Suppressor macrophage treated with lipopolysaccharide for 1 hour (primary cell): Measurements from ENCODE around the gene TRAPPC2L.

Experiments
- DNase-seq, 3 donors: peaks; one replicate each; pipeline ENCODE4 v3.0.0-alpha.2; 2020 to 2022

The TRAPPC2L gene

GRCh38 chr16:88856828-88857727, at the start of gene TRAPPC2L, which contains the start of gene GALNS:
Gene TRAPPC2L (plus strand): TSS chr16:88857127. CDS start chr16:88857151, 24 bp downstream.
Gene GALNS (minus strand): TSS chr16:88856947. CDS start chr16:88856877, 70 bp downstream.
- peak; percentile 99 to 100 (median 100) for DNase-seq

- no peak for DNase-seq
These were observed 49.7 kb upstream of the TRAPPC2L start for GRCh38 chr16:88807142-88807625.

GRCh38 chr16:88807626-88808453, 49.1 kb upstream of the TRAPPC2L start:
- no peak for DNase-seq

GRCh38 chr16:88809068-88809675, 47.8 kb upstream of the TRAPPC2L start:
- DNase-seq = no peak

- DNase-seq = no peak
These were observed 47.2 kb upstream of the TRAPPC2L start for GRCh38 chr16:88809676-88810165.

- peak; percentile 79 to 87 (median 84) for DNase-seq
These were observed 46.6 kb upstream of the TRAPPC2L start for GRCh38 chr16:88810166-88810911.

GRCh38 chr16:88810912-88811768, 45.8 kb upstream of the TRAPPC2L start:
- peak; percentile 77 to 90 (median 81) for DNase-seq

- peak; percentile 95 to 99 (median 98) for DNase-seq
These were observed 45.0 kb upstream of the TRAPPC2L start, which contains the start of gene APRT for GRCh38 chr16:88811769-88812512. Gene APRT (minus strand): TSS chr16:88811928. CDS start chr16:88811899, 29 bp downstream.

- DNase-seq = peak; percentile 73 to 82 (median 75)
These were observed 44.2 kb upstream of the TRAPPC2L start for GRCh38 chr16:88812513-88813268.

- DNase-seq = no peak
These were observed 43.4 kb upstream of the TRAPPC2L start for GRCh38 chr16:88813269-88814143.

- no peak for DNase-seq
These were observed 42.8 kb upstream of the TRAPPC2L start for GRCh38 chr16:88814144-88814502.

GRCh38 chr16:88815227-88815626, 41.7 kb upstream of the TRAPPC2L start:
- no peak for DNase-seq

GRCh38 chr16:88815901-88816589, 40.9 kb upstream of the TRAPPC2L start:
- peak; percentile 27 to 52 (median 31) for DNase-seq

GRCh38 chr16:88816736-88817535, 40.0 kb upstream of the TRAPPC2L start:
- DNase-seq = no peak

- no peak for DNase-seq
These were observed 38.9 kb upstream of the TRAPPC2L start for GRCh38 chr16:88817785-88818574.

- no peak for DNase-seq
These were observed 38.4 kb upstream of the TRAPPC2L start for GRCh38 chr16:88818575-88818874.
